ENCODE results near the gene SLK. TPM values are rescaled to one million over a fixed set of nuclear protein-coding genes. Genes with fewer than 3 reads are reported as not detected.

SLK gene
- total and polyA plus RNA-seq, 2 of the 4 experiments (the other 2 are of a cell fraction): 8.1 to 21.5 TPM

DNA sequence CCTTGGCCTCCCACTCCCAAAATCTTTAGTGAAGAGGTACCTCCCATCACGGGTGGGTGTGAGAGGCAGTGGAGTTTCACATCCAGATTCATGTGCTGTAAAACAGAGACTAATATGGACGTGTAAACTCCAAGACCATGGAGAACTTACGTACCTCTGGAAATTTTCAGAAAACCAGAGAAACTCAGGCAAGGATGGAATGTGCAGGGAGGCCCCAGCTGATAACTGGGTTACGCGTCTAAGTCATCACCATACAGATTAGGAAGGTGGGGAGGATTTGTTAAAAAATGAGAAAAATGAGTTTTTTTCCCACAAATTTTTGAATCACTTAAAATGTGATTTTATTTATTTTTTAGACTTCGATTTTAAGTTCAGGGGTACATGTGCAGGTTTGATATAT is 32.6 kb upstream of the SLK start:
- H2BK20ac ChIP-seq (ENCODE audit: low read depth, low read length): no peak overlapping the region
- H3K9ac ChIP-seq (ENCODE audit: low read depth, low read length): no peak overlapping the region
- H2BK120ac ChIP-seq (ENCODE audit: low read depth, low read length): no peak overlapping the region
- no peak overlapping the region for H3K14ac ChIP-seq (replicated peaks; ENCODE audit: low read depth, low read length)
- CTCF ChIA-PET: no interaction called here
- no peak overlapping the region for H3K56ac ChIP-seq (ENCODE audit: extremely low read depth, insufficient read depth, low read length)
- no peaks in the 10 kb centered on the region for H3K9me3 ChIP-seq (ENCODE audit: control insufficient read depth, insufficient read depth, low read length)
- no peak overlapping the region for H2AK5ac ChIP-seq (ENCODE audit: low read depth, low read length)
- no TSS peak for BruUV-seq (replicated peaks)
- ATAC-seq (ENCODE audit: low read depth): no peak
- H3K9me1 ChIP-seq (ENCODE audit: insufficient read depth, low read length): no peaks in the 10 kb centered on the region
- no peaks in the 10 kb centered on the region for H3K4me1 ChIP-seq (ENCODE audit: control insufficient read depth, insufficient read depth, low read length)
- intact Hi-C loops (cut with micrococcal nuclease) (no loop called here), dilution Hi-C loops (cut with HindIII; ENCODE audit: low sequenced_read_pairs, unreplicated experiment) (no loop called here), in situ Hi-C loops (cut with MboI; ENCODE audit: low sequenced_read_pairs) (no loop called here)
- no peak overlapping the region for H4K91ac ChIP-seq (ENCODE audit: insufficient read depth, low read depth, low read length)
- no peaks in the 10 kb centered on the region for H3K36me3 ChIP-seq (ENCODE audit: control insufficient read depth, insufficient read depth, low read length)
- H4K8ac ChIP-seq (ENCODE audit: low read depth in 2 of 2, low read length in 2 of 2): no peak overlapping the region
- H3K79me1 ChIP-seq (ENCODE audit: low read depth in 1 of 2, low read length in 2 of 2): no peaks in the 10 kb centered on the region
- no peak overlapping the region for H3K4me3 ChIP-seq (ENCODE audit: insufficient read depth, low read depth, low read length)
- DNase-seq: no peak
- no peak overlapping the region for H2AK9ac ChIP-seq (replicated peaks; ENCODE audit: low read depth, low read length, poor library complexity)
- no CpG with 5 or more reads among the region's 6 CpGs for WGBS, 2 experiments (ENCODE audit: extremely low coverage in 2 of 2, insufficient read length in 1 of 2)
- no peak overlapping the region for H2BK5ac ChIP-seq (ENCODE audit: low read depth, low read length, poor library complexity, severe bottlenecking)
- no peak overlapping the region for H3K27ac ChIP-seq (ENCODE audit: insufficient read depth, low read length)
- H4K20me1 ChIP-seq (ENCODE audit: insufficient read depth, low read length): no peaks in the 10 kb centered on the region
- no peak overlapping the region for H3K18ac ChIP-seq (ENCODE audit: low read depth, low read length)
- H2AFZ ChIP-seq (replicated peaks; ENCODE audit: low read length, poor library complexity): no peak overlapping the region
- no peak overlapping the region for H3K4me2 ChIP-seq (ENCODE audit: low read depth, low read length)
- POLR2A ChIA-PET (ENCODE audit: unreplicated experiment): no interaction called here
- H3K4ac ChIP-seq (ENCODE audit: low read depth, low read length): no peak overlapping the region
- H4K5ac ChIP-seq (ENCODE audit: low read depth, low read length): no peak overlapping the region
- TF ChIP-seq NFE2L2 (IDR thresholded peaks at IDR 0.05; ENCODE audit: low read depth, low read length) (no peak), RFX5 (IDR thresholded peaks at IDR 0.05; ENCODE audit: low read depth, low read length) (no peak), MAFK (IDR thresholded peaks at IDR 0.05; ENCODE audit: low read depth, low read length) (no peak), RAD21 (IDR thresholded peaks at IDR 0.05; ENCODE audit: low read length) (no peak), CEBPB (IDR thresholded peaks at IDR 0.05; ENCODE audit: low read depth, low read length) (no peak), CHD1 (IDR thresholded peaks at IDR 0.05; ENCODE audit: low read depth, low read length) (no peak), MXI1 (IDR thresholded peaks at IDR 0.05; ENCODE audit: borderline replicate concordance, low read depth, low read length) (no peak), SMC3 (IDR thresholded peaks at IDR 0.05; ENCODE audit: low read depth, low read length) (no peak), RCOR1 (IDR thresholded peaks at IDR 0.05; ENCODE audit: insufficient replicate concordance, low read length) (no peak), MAZ (IDR thresholded peaks at IDR 0.05; ENCODE audit: borderline replicate concordance, low read depth, low read length) (no peak), POLR2A (IDR thresholded peaks at IDR 0.05; ENCODE audit: low read depth, low read length) (no peak), BHLHE40 (IDR thresholded peaks at IDR 0.05; ENCODE audit: low read depth, low read length) (no peak)
- TF ChIP-seq, protein P1, sequence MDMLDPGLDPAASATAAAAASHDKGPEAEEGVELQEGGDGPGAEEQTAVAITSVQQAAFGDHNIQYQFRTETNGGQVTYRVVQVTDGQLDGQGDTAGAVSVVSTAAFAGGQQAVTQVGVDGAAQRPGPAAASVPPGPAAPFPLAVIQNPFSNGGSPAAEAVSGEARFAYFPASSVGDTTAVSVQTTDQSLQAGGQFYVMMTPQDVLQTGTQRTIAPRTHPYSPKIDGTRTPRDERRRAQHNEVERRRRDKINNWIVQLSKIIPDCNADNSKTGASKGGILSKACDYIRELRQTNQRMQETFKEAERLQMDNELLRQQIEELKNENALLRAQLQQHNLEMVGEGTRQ (IDR thresholded peaks at IDR 0.05; ENCODE audit: low read depth, low read length): no peak
- TF ChIP-seq, protein P2, sequence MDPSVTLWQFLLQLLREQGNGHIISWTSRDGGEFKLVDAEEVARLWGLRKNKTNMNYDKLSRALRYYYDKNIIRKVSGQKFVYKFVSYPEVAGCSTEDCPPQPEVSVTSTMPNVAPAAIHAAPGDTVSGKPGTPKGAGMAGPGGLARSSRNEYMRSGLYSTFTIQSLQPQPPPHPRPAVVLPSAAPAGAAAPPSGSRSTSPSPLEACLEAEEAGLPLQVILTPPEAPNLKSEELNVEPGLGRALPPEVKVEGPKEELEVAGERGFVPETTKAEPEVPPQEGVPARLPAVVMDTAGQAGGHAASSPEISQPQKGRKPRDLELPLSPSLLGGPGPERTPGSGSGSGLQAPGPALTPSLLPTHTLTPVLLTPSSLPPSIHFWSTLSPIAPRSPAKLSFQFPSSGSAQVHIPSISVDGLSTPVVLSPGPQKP (IDR thresholded peaks at IDR 0.05; ENCODE audit: borderline replicate concordance, low read depth, low read length): no peak
- TF ChIP-seq, protein P3, sequence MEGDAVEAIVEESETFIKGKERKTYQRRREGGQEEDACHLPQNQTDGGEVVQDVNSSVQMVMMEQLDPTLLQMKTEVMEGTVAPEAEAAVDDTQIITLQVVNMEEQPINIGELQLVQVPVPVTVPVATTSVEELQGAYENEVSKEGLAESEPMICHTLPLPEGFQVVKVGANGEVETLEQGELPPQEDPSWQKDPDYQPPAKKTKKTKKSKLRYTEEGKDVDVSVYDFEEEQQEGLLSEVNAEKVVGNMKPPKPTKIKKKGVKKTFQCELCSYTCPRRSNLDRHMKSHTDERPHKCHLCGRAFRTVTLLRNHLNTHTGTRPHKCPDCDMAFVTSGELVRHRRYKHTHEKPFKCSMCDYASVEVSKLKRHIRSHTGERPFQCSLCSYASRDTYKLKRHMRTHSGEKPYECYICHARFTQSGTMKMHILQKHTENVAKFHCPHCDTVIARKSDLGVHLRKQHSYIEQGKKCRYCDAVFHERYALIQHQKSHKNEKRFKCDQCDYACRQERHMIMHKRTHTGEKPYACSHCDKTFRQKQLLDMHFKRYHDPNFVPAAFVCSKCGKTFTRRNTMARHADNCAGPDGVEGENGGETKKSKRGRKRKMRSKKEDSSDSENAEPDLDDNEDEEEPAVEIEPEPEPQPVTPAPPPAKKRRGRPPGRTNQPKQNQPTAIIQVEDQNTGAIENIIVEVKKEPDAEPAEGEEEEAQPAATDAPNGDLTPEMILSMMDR (conservative IDR thresholded peaks at IDR 0.05; ENCODE audit: low read depth, low read length): no peak
- no peak overlapping the region for H2BK15ac ChIP-seq (ENCODE audit: low read depth, low read length)
- H3K27me3 ChIP-seq (ENCODE audit: control insufficient read depth, insufficient read depth, low read length): peaks cover 13% of the 10 kb centered on the region
- H3K23ac ChIP-seq (ENCODE audit: low read depth, low read length): no peak overlapping the region

Data from IMR-90 (cell line).